Endothelial cell of umbilical vein (primary cell): ENCODE results near the gene EFEMP1. TPM values are rescaled to one million over a fixed set of nuclear protein-coding genes. Genes with fewer than 3 reads are reported as not detected.
A peak's percentile ranks its signal among the peaks of the same experiment; 100 is the strongest.

Experiments used
- BruUV-seq: library from RNA; stranded (reverse); fragments of 400-500 nt; replicated peaks from 2 replicates; lab custom pipeline; 2021; lab: Mats Ljungman, UMichigan
- CTCF ChIA-PET: fragments of 300-600, 350-600 bp; sonication (Branson Sonifier 250); formaldehyde crosslinking; loops from one replicate; lab custom pipeline; 2021; ENCODE audit warnings: antibody characterized with exemption, inconsistent platforms; lab: Charles Lee
- POLR2A ChIA-PET: fragments of 300-600, 350-600 bp; sonication (Branson Sonifier 250); formaldehyde crosslinking; loops from one replicate; lab custom pipeline; 2021; ENCODE audit warnings: antibody characterized with exemption, inconsistent platforms; lab: Charles Lee
- DNase-seq: peaks from one replicate; pipeline ENCODE4 v3.0.0-alpha.2; 2011; ENCODE audit warnings: low read depth, low spot score
- FAIRE-seq: peaks from 2 replicates; lab custom pipeline; 2011; peaks lifted over from hg19 to GRCh38; lab: Jason Lieb, UNC
- H2AFZ ChIP-seq: 2 replicates; pipeline ENCODE4 v1.6.0; 2012; ENCODE audit warnings: low read depth, low read length, control low read depth, inconsistent platforms
- H3K27ac ChIP-seq: 2 replicates; pipeline ENCODE4 v1.5.1; 2011; ENCODE audit warnings: low read depth, mild to moderate bottlenecking, control low read depth, low read length, moderate library complexity; ENCODE audit not compliant: insufficient read depth
- H3K27me3 ChIP-seq, 2 experiments: 2 replicates each; pipeline versions ENCODE4 v1.6.0 to v1.6.1; 2011; ENCODE audit warnings: low read length in 2 of 2, mixed read lengths in 1 of 2; ENCODE audit not compliant: control insufficient read depth in 2 of 2, insufficient read depth in 2 of 2
- H3K36me3 ChIP-seq, 2 experiments: 2 replicates in 1 of 2; 3 replicates in 1 of 2; pipeline ENCODE4 v1.5.1; 2011; ENCODE audit warnings: low read length in 2 of 2, mild to moderate bottlenecking in 1 of 2, moderate library complexity in 1 of 2; ENCODE audit not compliant: control insufficient read depth in 2 of 2, insufficient read depth in 2 of 2; ENCODE audit errors: extremely low read depth in 1 of 2
- H3K4me1 ChIP-seq: 3 replicates; pipeline ENCODE4 v1.5.1; 2011; ENCODE audit warnings: mild to moderate bottlenecking, low read length; ENCODE audit not compliant: control insufficient read depth, insufficient read depth; ENCODE audit errors: extremely low read depth
- H3K4me2 ChIP-seq: 2 replicates; pipeline ENCODE4 v1.6.1; 2011; ENCODE audit warnings: low read length, control low read depth, mixed read lengths; ENCODE audit not compliant: insufficient read depth
- H3K4me3 ChIP-seq, 3 experiments: fragments of 200-600 bp in 1 of 3; sonication (generic), shearing (Covaris generic) in 1 of 3; replicated peaks in 1 of 3; 2 replicates each; pipeline ENCODE4 v1.5.1; 2011 to 2016; ENCODE audit warnings: control low read depth in 3 of 3, low read length in 3 of 3, mild to moderate bottlenecking in 2 of 3, inconsistent platforms in 1 of 3, low read depth in 1 of 3, moderate library complexity in 1 of 3; ENCODE audit not compliant: insufficient read depth in 1 of 3
- H3K79me2 ChIP-seq: 2 replicates; pipeline ENCODE4 v1.6.0; 2012; ENCODE audit warnings: low read length, inconsistent platforms; ENCODE audit not compliant: control insufficient read depth, insufficient read depth
- H3K9ac ChIP-seq: replicated peaks from 2 replicates; pipeline ENCODE3; 2011; ENCODE audit warnings: low read length, control low read depth; ENCODE audit not compliant: insufficient read depth; ENCODE audit errors: extremely low read depth
- H3K9me1 ChIP-seq: replicated peaks from 3 replicates; pipeline ENCODE4 v1.6.0; 2011; ENCODE audit warnings: mild to moderate bottlenecking, low read length; ENCODE audit not compliant: control insufficient read depth, insufficient read depth; ENCODE audit errors: extremely low read depth
- H3K9me3 ChIP-seq: replicated peaks from 2 replicates; pipeline ENCODE4 v1.5.1; 2012; ENCODE audit warnings: low read length, inconsistent platforms; ENCODE audit not compliant: control insufficient read depth, insufficient read depth
- H4K20me1 ChIP-seq: replicated peaks from 2 replicates; pipeline ENCODE3; 2011; ENCODE audit warnings: mild to moderate bottlenecking, low read length; ENCODE audit not compliant: control insufficient read depth, insufficient read depth; ENCODE audit errors: extremely low read depth
- CTCF ChIP-seq, 2 donors: IDR thresholded peaks; 1 replicate in 1 of 2; 2 replicates in 1 of 2; pipeline ENCODE4 v1.5.1; 2011; ENCODE audit warnings: low read length in 2 of 2, mild to moderate bottlenecking in 2 of 2, moderate library complexity in 2 of 2, control low read depth in 1 of 2, inconsistent platforms in 1 of 2, low read depth in 1 of 2; ENCODE audit not compliant: insufficient read depth in 1 of 2; ENCODE audit errors: extremely low read depth in 1 of 2
- FOS ChIP-seq: IDR thresholded peaks from 2 replicates; pipeline ENCODE4 v1.6.1; 2011; ENCODE audit warnings: mild to moderate bottlenecking, low read length, moderate library complexity, borderline replicate concordance; ENCODE audit not compliant: insufficient read depth
- MAX ChIP-seq: IDR thresholded peaks from 2 replicates; pipeline ENCODE4 v1.6.1; 2011; ENCODE audit not compliant: insufficient read depth, insufficient read length
- MYC ChIP-seq: IDR thresholded peaks from one replicate; pipeline ENCODE4 v1.6.1; 2011; ENCODE audit warnings: mild to moderate bottlenecking, low read depth, low read length
- POLR2AphosphoS5 ChIP-seq: IDR thresholded peaks from 2 replicates; pipeline ENCODE4 v1.6.1; 2012; ENCODE audit warnings: low read depth, mild to moderate bottlenecking, control low read depth, low read length, moderate library complexity; ENCODE audit not compliant: insufficient read depth
- dilution Hi-C: fragments of 300-500 bp; cut with MboI; formaldehyde crosslinking; loops from one replicate; pipeline ENCODE4 v1.15.0; 2019; ENCODE audit warnings: low sequenced_read_pairs; ENCODE audit not compliant: extremely low pct_ligation_motif_present
- intact Hi-C: fragments of 100-400 bp; cut with micrococcal nuclease; formaldehyde crosslinking; loops from one replicate; pipeline ENCODE4 v1.10.0; 2022
- polyA plus RNA-seq, 4 experiments: library from polyadenylated mRNA; depleted of rRNA in 3 of 4; stranded (reverse) in 3 of 4; unstranded in 1 of 4; fragments of >200 nt; gene quantifications; 2 replicates each; pipeline versions ENCODE4 v1.2.1 to v1.2.3, GENCODE V29; 2011 to 2012; ENCODE audit warnings: missing spikeins in 1 of 4
- total RNA-seq: library from RNA; stranded (reverse); gene quantifications from 2 replicates; pipeline ENCODE4 v1.2.3, GENCODE V29; 2021

Gene EFEMP1
- total and polyA plus RNA-seq, 2 donors (not counting 3 experiments of a cell fraction or from before 2014, with no cell fraction given) = 2,981 to 11,813 TPM

GRCh38 chr2:55965276-55965675 is 41.7 kb upstream of the EFEMP1 start:
- no peaks in the 10 kb centered on the region for H4K20me1 ChIP-seq
- H3K36me3 ChIP-seq = no peaks in the 10 kb centered on the region
- no peaks in the 10 kb centered on the region for H3K27me3 ChIP-seq
- peak overlapping the region; percentile 12 for H3K4me2 ChIP-seq
- no peak for FAIRE-seq
- ChIA-PET POLR2A (interaction anchor here (0.5 to 4.3 kb wide), 10 partner anchors 22 to 106 kb away, joined by 3 to 40 read pairs (median 8); partner anchors contain the start of gene EFEMP1), CTCF (interaction anchor here (0.8 to 4.6 kb wide), 9 partner anchors 12 to 194 kb away, joined by 3 to 38 read pairs (median 11); partner anchors contain the start of gene EFEMP1)
- dilution Hi-C loops (no loop called here), intact Hi-C loops (no loop called here)
- H3K9me1 ChIP-seq = no peaks in the 10 kb centered on the region
- BruUV-seq = TSS peak; percentile 75
- no peak overlapping the region for H2AFZ ChIP-seq
- DNase-seq = peak; percentile 73
- H3K4me3 ChIP-seq = no peak overlapping the region
- peak; percentile 20 for TF ChIP-seq POLR2AphosphoS5
- no peak for TF ChIP-seq CTCF (IDR thresholded peaks at IDR 0.05; ENCODE audit: extremely low read depth in 1 of 2, insufficient read depth in 1 of 2, low read depth in 1 of 2, low read length in 2 of 2)
- H3K79me2 ChIP-seq = no peaks in the 10 kb centered on the region
- no peaks in the 10 kb centered on the region for H3K9me3 ChIP-seq
- peak overlapping the region; percentile 97 for H3K27ac ChIP-seq
- H3K9ac ChIP-seq = peak overlapping the region; percentile 76
- peaks cover 55% of the 10 kb centered on the region for H3K4me1 ChIP-seq

GRCh38 chr2:55962915-55963314 is 39.3 kb upstream of the EFEMP1 start:
- CTCF ChIA-PET = interaction anchor here (1.1 to 4.6 kb wide), 10 partner anchors 15 to 75 kb away, joined by 3 to 46 read pairs (median 12); partner anchors contain the start of gene EFEMP1
- Histone ChIP-seq H4K20me1 (no peaks in the 10 kb centered on the region), H3K9me3 (no peaks in the 10 kb centered on the region), H3K27me3 (no peaks in the 10 kb centered on the region), H2AFZ (no peak overlapping the region), H3K4me3 (no peak overlapping the region), H3K36me3 (no peaks in the 10 kb centered on the region), H3K4me1 (peaks cover 53% of the 10 kb centered on the region), H3K9ac (no peak overlapping the region), H3K9me1 (no peaks in the 10 kb centered on the region), H3K79me2 (no peaks in the 10 kb centered on the region), H3K4me2 (no peak overlapping the region), H3K27ac (no peak overlapping the region)
- no TSS peak for BruUV-seq
- intact Hi-C loops (no loop called here), dilution Hi-C loops (no loop called here)
- DNase-seq = no peak
- POLR2A ChIA-PET = interaction anchor here (0.6 to 4.3 kb wide), 4 partner anchors 15 to 75 kb away, joined by 3 to 40 read pairs (median 8); partner anchors contain the start of gene EFEMP1
- TF ChIP-seq MAX (no peak), CTCF (IDR thresholded peaks at IDR 0.05; ENCODE audit: extremely low read depth in 1 of 2, insufficient read depth in 1 of 2, low read depth in 1 of 2, low read length in 2 of 2) (no peak), MYC (no peak), FOS (no peak)
- no peak for FAIRE-seq
